Left colon (tissue), 2 donors: ENCODE results near the gene SH3BP4. TPM values are rescaled to one million over a fixed set of nuclear protein-coding genes. Genes with fewer than 3 reads are reported as not detected.
"Not testable (repeated sequence)": the region's sequence is repeated elsewhere in the genome, so short reads cannot be mapped to it uniquely, and the experiment has no call there.

Source experiments
- ATAC-seq: fragments of 200-7000 bp; cut with Tn5 transposase; one replicate; pipeline ENCODE4 v1.9.1; 2020; ENCODE audit warnings: mild to moderate bottlenecking, moderate library complexity
- DNase-seq, 2 donors: peaks; one replicate each; pipeline ENCODE4 v3.0.0-alpha.2; 2020
- intact Hi-C, 2 donors: fragments of 100-400 bp; cut with DNase I in 1 of 2; cut with micrococcal nuclease in 1 of 2; formaldehyde crosslinking; loops; one replicate each; pipeline versions ENCODE4 v1.11.2 to v1.14.0; 2022; cut with DNase I, micrococcal nuclease
- total RNA-seq, 2 donors: library from RNA; stranded (reverse); fragmentation: NEBNext Ultra II Directional; extraction: Animal tissue kit (Norgen Biotek cat#: 25700); gene quantifications; one replicate each; pipeline ENCODE4 v1.2.1, GENCODE V29; 2021
- donor health status: DM: no; HTN: no; CAD: no.
- donor health status: DM: yes; HTN: yes; CAD: no.

SH3BP4 gene
- total RNA-seq, 2 donors from 2014 or later, result 26.0 to 41.8 TPM

- peak; percentile 67 to 71 for DNase-seq
- ATAC-seq, result peak; percentile 30
- intact Hi-C loops, result no loop called here
Observed at GRCh38 chr2:235005603-235006259, 53.9 kb downstream of the SH3BP4 start.

- intact Hi-C loops, result no loop called here
- ATAC-seq (no peak), DNase-seq (peak in 1 of 2 donors; percentile 23)
Observed at GRCh38 chr2:235006461-235006860, 54.6 kb downstream of the SH3BP4 start.

- intact Hi-C loops, result no loop called here
- no peak for ATAC-seq
- peak in 1 of 2 donors; percentile 24 for DNase-seq
Observed at GRCh38 chr2:235006986-235007385, 55.2 kb downstream of the SH3BP4 start.

GRCh38 chr2:235007664-235008457, 56.0 kb downstream of the SH3BP4 start:
- intact Hi-C loops, result no loop called here
- peak; percentile 10 for ATAC-seq
- DNase-seq, result peak in 1 of 2 donors; percentile 23

- intact Hi-C loops, result no loop called here
- peak in 1 of 2 donors; percentile 34 for DNase-seq
Observed at GRCh38 chr2:235008584-235009044, 56.8 kb downstream of the SH3BP4 start.

GRCh38 chr2:235009081-235009480, 57.3 kb downstream of the SH3BP4 start:
- intact Hi-C loops, result no loop called here
- DNase-seq (peak in 1 of 2 donors; percentile 23), ATAC-seq (peak; percentile 5)

More at GRCh38 chr2:235008584-235009044, 56.8 kb downstream of the SH3BP4 start:
- peak; percentile 76 for ATAC-seq

- ATAC-seq (peak; percentile 62), DNase-seq (peak in 1 of 2 donors; percentile 30)
- intact Hi-C loops, result no loop called here
Observed at GRCh38 chr2:235010117-235010714, 58.4 kb downstream of the SH3BP4 start.

GRCh38 chr2:235011607-235011928, 59.8 kb downstream of the SH3BP4 start:
- DNase-seq (no peak), ATAC-seq (no peak)
- intact Hi-C loops, result no loop called here

- ATAC-seq (no peak), DNase-seq (peak in 1 of 2 donors; percentile 18)
- intact Hi-C loops, result no loop called here
Observed at GRCh38 chr2:235011929-235012631, 60.3 kb downstream of the SH3BP4 start.

- intact Hi-C loops, result no loop called here
- no peak for ATAC-seq
- no peak for DNase-seq
Observed at GRCh38 chr2:235017441-235017840, 65.6 kb downstream of the SH3BP4 start.

- intact Hi-C loops, result no loop called here
- DNase-seq (no peak), ATAC-seq (no peak)
Observed at GRCh38 chr2:235018838-235019237, 67.0 kb downstream of the SH3BP4 start.

GRCh38 chr2:235020141-235020540, 68.3 kb downstream of the SH3BP4 start:
- ATAC-seq, DNase-seq, intact Hi-C loops: not testable (repeated sequence)

- intact Hi-C loops, result no loop called here
- DNase-seq, result no peak
- no peak for ATAC-seq
Observed at GRCh38 chr2:235021752-235022151, 69.9 kb downstream of the SH3BP4 start.

- DNase-seq, result no peak
Observed at GRCh38 chr2:235024191-235024860, 72.5 kb downstream of the SH3BP4 start.

GRCh38 chr2:235024931-235025773, 73.3 kb downstream of the SH3BP4 start:
- ATAC-seq (peak; percentile 54), DNase-seq (peak in 1 of 2 donors; percentile 67)
- intact Hi-C loops, result no loop called here

More at GRCh38 chr2:235024191-235024860, 72.5 kb downstream of the SH3BP4 start:
- intact Hi-C loops, result no loop called here
- ATAC-seq, result no peak

GRCh38 chr2:235025800-235026536, 74.2 kb downstream of the SH3BP4 start:
- intact Hi-C loops, result no loop called here
- peak; percentile 41 for ATAC-seq
- DNase-seq, result no peak
